Ovary (tissue), 9 donors: Measurements from ENCODE around the gene AGAP2. TPM values are rescaled to one million over a fixed set of nuclear protein-coding genes. Genes with fewer than 3 reads are reported as not detected.

ENCODE experiments used
- DNase-seq, 5 donors: peaks; one replicate each; pipeline ENCODE4 v3.0.0-alpha.2; 2019 to 2020
- H3K27ac ChIP-seq, 2 donors: fragments of 200-600 bp; one replicate each; pipeline versions ENCODE4 v1.5.1 to v1.8.0; 2019 to 2022
- H3K27me3 ChIP-seq: fragments of 200-600 bp; one replicate; pipeline ENCODE4 v1.8.0; 2022
- H3K36me3 ChIP-seq: fragments of 200-600 bp; sonication (generic); one replicate; pipeline ENCODE4 v1.5.1; 2019
- H3K4me1 ChIP-seq: one replicate; pipeline ENCODE4 v1.8.1; 2013; ENCODE audit warnings: mild to moderate bottlenecking, moderate library complexity; ENCODE audit not compliant: insufficient read depth
- H3K4me3 ChIP-seq: fragments of 200-600 bp; sonication (generic); one replicate; pipeline ENCODE4 v1.5.1; 2017
- H3K9me3 ChIP-seq, 2 donors: fragments of 200-600 bp in 1 of 2; sonication (generic) in 1 of 2; one replicate each; pipeline versions ENCODE4 v1.5.1 to v1.8.1; 2013 to 2019; ENCODE audit warnings: mild to moderate bottlenecking in 1 of 2, moderate library complexity in 1 of 2
- CTCF ChIP-seq, 3 donors: fragments of 450-650 bp in 2 of 3; fragments of 200-600 bp in 1 of 3; IDR thresholded peaks; one replicate each; pipeline versions ENCODE4 v1.5.1 to v1.8.0; 2016 to 2022; ENCODE audit warnings: antibody characterized with exemption in 3 of 3, mild to moderate bottlenecking in 1 of 3
- EP300 ChIP-seq: sonication (generic); formaldehyde crosslinking; IDR thresholded peaks from one replicate; pipeline ENCODE4 v1.6.1; 2017; ENCODE audit warnings: antibody characterized with exemption
- POLR2A ChIP-seq: fragments of 450-650 bp; IDR thresholded peaks from one replicate; pipeline ENCODE4 v1.6.1; 2017; ENCODE audit warnings: antibody characterized with exemption, mild to moderate bottlenecking, moderate library complexity
- WGBS, 3 donors: extraction: QIAGEN DNeasy Blood & Tissue Kit in 1 of 3; methylation state at CpG; one replicate each; pipeline versions ENCODE4 v1.1.5 to v1.1.7; 2013 to 2017; 5-methylcytosine and 5-hydroxymethylcytosine counted together
- intact Hi-C, 4 donors: fragments of 100-400 bp; cut with DNase I; formaldehyde crosslinking; loops; one replicate each; pipeline versions ENCODE4 v1.11.0 to v1.15.1; 2022 to 2023
- polyA plus RNA-seq, 2 donors: library from polyadenylated mRNA; stranded (reverse); fragments of 200-250 nt in 1 of 2; fragments of 350-450 nt in 1 of 2; fragmentation: Illumina TruSeq in 1 of 2; extraction: RNeasy Lipid Tissue Mini Kit (QIAGEN cat#74804) in 1 of 2; gene quantifications; one replicate each; pipeline ENCODE4 v1.2.3, GENCODE V29; 2013 to 2014
- total RNA-seq, 7 donors: library from RNA; depleted of rRNA in 2 of 7; stranded (reverse); fragments of >200 nt in 2 of 7; fragmentation: NEBNext Ultra II Directional in 3 of 7; extraction: Animal tissue kit (Norgen Biotek cat#: 25700) in 3 of 7; gene quantifications; one replicate each; pipeline versions ENCODE4 v1.1.0 to v1.2.4, GENCODE V29; 2016 to 2023
- donor health status: DM: no; HTN: no; CAD: no; lungs with moderate emphysema.
- donor health status: DM: no; HTN: no; CAD: no.
- donor health status: Bipolar disorder and iron deficiency.
- donor health status: DM: yes; HTN: yes; CAD: no.
- donor health status: DM: no; HTN: no; CAD: no.
- donor health status: DM: yes; HTN: yes; CAD: no.

The AGAP2 gene
- total and polyA plus RNA-seq, 9 donors, result 0.33 to 1.3 (median 0.60) TPM

GRCh38 chr12:57740656-57741412 is 2.3 kb upstream of the AGAP2 start:
- Histone ChIP-seq H3K36me3 (no peaks in the 10 kb centered on the region), H3K27ac (no peak overlapping the region), H3K9me3 (no peaks in the 10 kb centered on the region), H3K4me3 (no peak overlapping the region), H3K4me1 (peaks cover 12% of the 10 kb centered on the region), H3K27me3 (peaks cover 7% of the 10 kb centered on the region)
- intact Hi-C loops, result no loop called here
- DNase-seq, result no peak
- WGBS, 3 donors, result 64 to 78% (median 70%) methylated on average over 5 of the region's 5 CpGs
- TF ChIP-seq CTCF (IDR thresholded peaks at IDR 0.05) (no peak), EP300 (no peak), POLR2A (no peak)

DNA sequence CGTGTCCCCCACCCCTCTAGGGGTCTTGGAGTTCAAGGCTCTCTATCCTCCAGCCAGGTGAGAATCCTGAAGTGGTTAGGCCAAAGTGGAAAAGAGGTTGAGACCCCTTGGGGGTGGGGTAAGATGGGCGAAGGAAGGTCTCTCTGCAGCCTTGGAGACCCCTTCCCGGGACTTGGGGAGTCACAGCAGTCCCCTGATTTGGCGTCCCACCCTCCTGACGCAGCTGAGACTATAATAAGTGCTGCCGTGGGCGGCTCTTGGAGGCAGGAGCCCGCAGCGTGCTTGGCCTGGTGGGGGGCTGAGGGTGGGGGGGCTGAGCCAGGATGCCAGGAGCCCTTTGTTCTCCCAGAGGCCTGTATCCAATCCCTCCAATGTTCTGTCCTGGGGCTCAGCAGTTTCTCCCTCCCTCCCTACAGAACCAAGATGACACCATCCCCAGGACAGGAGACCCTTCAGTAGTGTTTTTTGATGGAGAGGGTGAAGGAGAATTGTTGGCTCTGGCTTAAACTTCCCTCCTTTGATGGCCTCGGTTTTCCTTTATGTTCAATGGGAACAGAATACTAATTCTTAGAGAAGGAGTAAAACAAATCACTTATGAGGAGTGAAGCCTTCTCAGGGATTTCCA is 1.5 kb upstream of the AGAP2 start:
- Histone ChIP-seq H3K4me3 (no peak overlapping the region), H3K27ac (no peak overlapping the region), H3K9me3 (no peaks in the 10 kb centered on the region), H3K27me3 (peaks cover 7% of the 10 kb centered on the region), H3K4me1 (peaks cover 9% of the 10 kb centered on the region), H3K36me3 (no peaks in the 10 kb centered on the region)
- no peak for TF ChIP-seq CTCF (IDR thresholded peaks at IDR 0.05)
- TF ChIP-seq EP300, result no peak
- TF ChIP-seq POLR2A, result no peak
- whole genome bisulfite sequencing, 3 donors, result 26 to 31% (median 30%) methylated on average over 10 of the region's 10 CpGs
- no peak for DNase-seq
- intact Hi-C loops, result no loop called here

DNA sequence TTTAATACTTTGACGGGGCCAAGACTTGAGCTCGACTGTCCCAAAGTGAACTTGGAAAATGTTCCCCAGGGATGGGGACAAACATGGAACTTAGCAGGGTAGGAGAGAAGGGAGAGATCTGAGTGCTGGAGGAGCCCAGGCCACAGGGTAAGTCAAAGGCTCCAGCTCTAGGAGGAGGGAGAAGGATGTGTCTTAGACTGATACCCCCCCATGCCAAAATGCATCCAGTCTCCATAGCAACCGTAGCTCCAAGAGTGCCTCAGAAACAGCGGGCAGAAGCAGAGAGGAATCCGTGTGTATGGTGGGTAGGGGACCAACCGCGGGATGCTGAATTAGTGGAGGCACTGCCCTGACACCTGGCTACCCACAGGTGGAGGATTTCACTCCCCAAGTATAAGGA is 845 bp upstream of the AGAP2 start:
- no peak for TF ChIP-seq POLR2A
- no peak for TF ChIP-seq EP300
- TF ChIP-seq CTCF (IDR thresholded peaks at IDR 0.05), result no peak
- no peaks in the 10 kb centered on the region for H3K36me3 ChIP-seq
- DNase-seq, result no peak
- peaks cover 9% of the 10 kb centered on the region for H3K4me1 ChIP-seq
- H3K4me3 ChIP-seq, result no peak overlapping the region
- WGBS, 3 donors, result 11 to 21% (median 16%) methylated on average over 7 of the region's 7 CpGs
- intact Hi-C loops, result no loop called here
- no peaks in the 10 kb centered on the region for H3K9me3 ChIP-seq
- no peak overlapping the region for H3K27ac ChIP-seq
- peaks cover 7% of the 10 kb centered on the region for H3K27me3 ChIP-seq

GRCh38 chr12:57737467-57738460 is 778 bp downstream of the AGAP2 start:
- DNase-seq, result peak in 1 of 5 donors; percentile 54
- TF ChIP-seq POLR2A, result no peak
- no peak for TF ChIP-seq CTCF (IDR thresholded peaks at IDR 0.05)
- no peak for TF ChIP-seq EP300
- peaks cover 7% of the 10 kb centered on the region for H3K27me3 ChIP-seq
- no peaks in the 10 kb centered on the region for H3K9me3 ChIP-seq
- H3K4me3 ChIP-seq, result peak overlapping the region; percentile 2
- no peaks in the 10 kb centered on the region for H3K36me3 ChIP-seq
- H3K27ac ChIP-seq, result no peak overlapping the region
- peaks cover 5% of the 10 kb centered on the region for H3K4me1 ChIP-seq
- intact Hi-C loops, result no loop called here
- 4 to 17% (median 6%) methylated on average over 50 to 109 of the region's 110 CpGs for WGBS, 3 donors
